H1 (cell line): Measurements from ENCODE around the gene INO80C.

Experiments used
- HDAC2 ChIP-seq, 2 experiments: fragments of 300-600 bp in 1 of 2; sonication (generic) in 1 of 2; IDR thresholded peaks; 2 replicates each; pipeline ENCODE4 v1.6.1; 2011 to 2012; ENCODE audit warnings: low read depth in 2 of 2, low read length in 2 of 2, mild to moderate bottlenecking in 2 of 2, moderate library complexity in 2 of 2, borderline replicate concordance in 1 of 2, inconsistent platforms in 1 of 2
- HDAC6 ChIP-seq: IDR thresholded peaks from one replicate; pipeline ENCODE4 v1.7.1; 2012; ENCODE audit warnings: low read depth, mild to moderate bottlenecking, inconsistent platforms, low read length, moderate library complexity
- RFX5 ChIP-seq: IDR thresholded peaks from 2 replicates; pipeline ENCODE4 v1.6.1; 2011; ENCODE audit warnings: low read depth, low read length, improper control_type of control experiment, borderline replicate concordance

DNA sequence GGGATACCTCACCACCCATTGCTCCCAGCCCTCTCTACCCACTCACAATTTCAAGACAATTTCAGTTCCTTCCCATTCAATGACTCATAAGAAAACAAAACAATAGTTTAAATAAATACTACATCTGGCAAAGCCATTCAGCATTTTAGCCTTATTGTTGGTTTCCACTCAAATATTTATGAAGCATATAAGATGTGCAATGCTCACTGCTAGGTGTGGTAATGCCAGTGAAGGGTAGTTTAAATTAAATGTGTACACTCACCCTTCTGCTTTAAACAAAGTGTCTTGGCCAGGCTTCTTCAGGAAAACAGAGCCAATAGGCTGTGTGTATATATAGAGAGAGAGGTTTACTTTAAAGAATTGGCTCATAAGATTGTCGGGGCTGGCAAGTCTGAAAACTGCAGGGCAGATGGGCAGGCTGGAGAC, 37.0 kb downstream of the INO80C start:
- TF ChIP-seq HDAC2 (IDR thresholded peaks at IDR 0.05; ENCODE audit: borderline replicate concordance in 1 of 2, low read depth in 2 of 2, low read length in 2 of 2), result no peak
- TF ChIP-seq RFX5, result no peak
- no peak for TF ChIP-seq HDAC6
